Neural cell (in vitro differentiated cells): ENCODE data around the gene PAPOLA. TPM values are rescaled to one million over a fixed set of nuclear protein-coding genes. Genes with fewer than 3 reads are reported as not detected.

Source experiments
- H2AFZ ChIP-seq: fragments of 200-600, 300-800 bp; sonication (generic), shearing (Covaris generic); 2 replicates; pipeline ENCODE4 v1.6.0; 2014; ENCODE audit warnings: low read depth, mild to moderate bottlenecking, antibody characterized with exemption, low read length, moderate library complexity
- H3F3A ChIP-seq: fragments of 200-600 bp; shearing (Covaris generic); 2 replicates; pipeline ENCODE4 v1.6.1; 2016; ENCODE audit warnings: mild to moderate bottlenecking, moderate library complexity, mixed read lengths, antibody characterized with exemption, low read length; ENCODE audit not compliant: insufficient read depth, poor library complexity, severe bottlenecking
- H3K27ac ChIP-seq: fragments of 200-600, 300-800 bp; sonication (generic), shearing (Covaris generic); 2 replicates; pipeline ENCODE4 v1.5.1; 2014; ENCODE audit warnings: mild to moderate bottlenecking, low read length, moderate library complexity
- H3K27me3 ChIP-seq: fragments of 300-800, 200-600 bp; sonication (generic), shearing (Covaris generic); 2 replicates; pipeline ENCODE4 v1.6.0; 2014; ENCODE audit warnings: mild to moderate bottlenecking, low read depth, low read length, moderate library complexity; ENCODE audit not compliant: insufficient read depth
- H3K36me3 ChIP-seq: fragments of 300-800, 200-600 bp; sonication (generic), shearing (Covaris generic); 2 replicates; pipeline ENCODE4 v1.5.1; 2014; ENCODE audit warnings: mild to moderate bottlenecking, antibody characterized with exemption, low read length, moderate library complexity; ENCODE audit not compliant: insufficient read depth
- H3K4me2 ChIP-seq: fragments of 300-800, 200-600 bp; sonication (generic), shearing (Covaris generic); 2 replicates; pipeline ENCODE4 v1.6.0; 2014; ENCODE audit warnings: mild to moderate bottlenecking, low read length
- H3K4me3 ChIP-seq: fragments of 300-800, 200-600 bp; sonication (generic), shearing (Covaris generic); 2 replicates; pipeline ENCODE4 v1.5.1; 2014; ENCODE audit warnings: mild to moderate bottlenecking, low read length, moderate library complexity
- H3K79me2 ChIP-seq: fragments of 200-600 bp; shearing (Covaris generic); replicated peaks from 2 replicates; pipeline ENCODE4 v1.6.0; 2014; ENCODE audit warnings: mild to moderate bottlenecking, low read length, moderate library complexity; ENCODE audit not compliant: insufficient read depth
- H3K9ac ChIP-seq: fragments of 300-800, 200-600 bp; sonication (generic), shearing (Covaris generic); 2 replicates; pipeline ENCODE4 v1.6.1; 2016; ENCODE audit warnings: mild to moderate bottlenecking, low read length, mixed read lengths
- H3K9me2 ChIP-seq: fragments of 200-600 bp; shearing (Covaris generic); 2 replicates; pipeline ENCODE4 v1.6.1; 2016; ENCODE audit warnings: mild to moderate bottlenecking, low read length, mixed read lengths; ENCODE audit not compliant: insufficient read depth
- H3K9me3 ChIP-seq: fragments of 200-600, 300-800 bp; sonication (generic), shearing (Covaris generic); 2 replicates; pipeline ENCODE4 v1.6.1; 2016; ENCODE audit warnings: mild to moderate bottlenecking, mixed run types, low read length, moderate library complexity, mixed read lengths
- H4K20me1 ChIP-seq: fragments of 200-600 bp; shearing (Covaris generic); 2 replicates; pipeline ENCODE4 v1.6.1; 2016; ENCODE audit warnings: mild to moderate bottlenecking, mixed run types; ENCODE audit not compliant: insufficient read depth
- EP300 ChIP-seq: fragments of 450-650 bp; conservative IDR thresholded peaks from 2 replicates; pipeline ENCODE4 v1.6.1; 2014; ENCODE audit warnings: antibody characterized with exemption, mild to moderate bottlenecking, moderate library complexity; ENCODE audit not compliant: poor library complexity, severe bottlenecking
- EZH2 ChIP-seq: fragments of 200-600, 300-800 bp; shearing (Covaris generic), sonication (generic); IDR thresholded peaks from 2 replicates; pipeline ENCODE4 v1.6.1; 2014; ENCODE audit warnings: antibody characterized with exemption, low read length, borderline replicate concordance, mild to moderate bottlenecking; ENCODE audit not compliant: insufficient read depth, poor library complexity, severe bottlenecking
- MXI1 ChIP-seq: fragments of 450-650 bp; conservative IDR thresholded peaks from 2 replicates; pipeline ENCODE4 v1.6.1; 2014; ENCODE audit warnings: antibody characterized with exemption, mild to moderate bottlenecking; ENCODE audit not compliant: poor library complexity, severe bottlenecking
- POLR2AphosphoS5 ChIP-seq: IDR thresholded peaks from 2 replicates; pipeline ENCODE4 v1.6.1; 2012
- RAD21 ChIP-seq: fragments of 450-650 bp; conservative IDR thresholded peaks from 2 replicates; pipeline ENCODE4 v1.6.1; 2014; ENCODE audit warnings: antibody characterized with exemption, mild to moderate bottlenecking, moderate library complexity
- SMC3 ChIP-seq: fragments of 450-650 bp; conservative IDR thresholded peaks from 2 replicates; pipeline ENCODE4 v1.6.1; 2014; ENCODE audit warnings: antibody characterized with exemption, mild to moderate bottlenecking, moderate library complexity; ENCODE audit not compliant: poor library complexity
- TAF1 ChIP-seq: IDR thresholded peaks from 2 replicates; pipeline ENCODE4 v1.6.1; 2012; ENCODE audit warnings: low read depth
- polyA plus RNA-seq: library from polyadenylated mRNA; depleted of rRNA; stranded (reverse); fragments of >200 nt; gene quantifications from 2 replicates; pipeline ENCODE4 v1.2.3, GENCODE V29; 2014
- TF ChIP-seq, protein P1 (sequence below): IDR thresholded peaks from 2 replicates; pipeline ENCODE4 v1.6.1; 2012; ENCODE audit warnings: borderline replicate concordance
- TF ChIP-seq, protein P2 (sequence below): fragments of 450-650 bp; IDR thresholded peaks from 2 replicates; pipeline ENCODE4 v1.5.1; 2014; ENCODE audit warnings: antibody characterized with exemption, mild to moderate bottlenecking, moderate library complexity; ENCODE audit not compliant: poor library complexity, severe bottlenecking

Gene PAPOLA
- polyA plus RNA-seq, 1 donor from 2014 or later, result 150 TPM

GRCh38 chr14:96481731-96482314 lies 20.4 kb upstream of the PAPOLA start:
- no peak overlapping the region for H3K4me2 ChIP-seq
- H2AFZ ChIP-seq, result no peak overlapping the region
- no peaks in the 10 kb centered on the region for H3F3A ChIP-seq
- H3K79me2 ChIP-seq, result no peaks in the 10 kb centered on the region
- H3K36me3 ChIP-seq, result no peaks in the 10 kb centered on the region
- H3K27me3 ChIP-seq, result no peaks in the 10 kb centered on the region
- no peak overlapping the region for H3K9ac ChIP-seq
- H3K4me3 ChIP-seq, result no peak overlapping the region
- H3K9me3 ChIP-seq, result no peaks in the 10 kb centered on the region
- no peak overlapping the region for H3K27ac ChIP-seq
- H4K20me1 ChIP-seq, result no peaks in the 10 kb centered on the region
- H3K9me2 ChIP-seq, result no peaks in the 10 kb centered on the region
- TF ChIP-seq EZH2, result no peak
- no peak for TF ChIP-seq TAF1

- no peak overlapping the region for H3K27ac ChIP-seq
- no peaks in the 10 kb centered on the region for H3K79me2 ChIP-seq
- no peaks in the 10 kb centered on the region for H3K27me3 ChIP-seq
- no peaks in the 10 kb centered on the region for H3F3A ChIP-seq
- H3K9me2 ChIP-seq, result no peaks in the 10 kb centered on the region
- H3K36me3 ChIP-seq, result no peaks in the 10 kb centered on the region
- no peak overlapping the region for H3K4me2 ChIP-seq
- H2AFZ ChIP-seq, result no peak overlapping the region
- no peak overlapping the region for H3K9ac ChIP-seq
- H3K4me3 ChIP-seq, result no peak overlapping the region
- no peaks in the 10 kb centered on the region for H3K9me3 ChIP-seq
- TF ChIP-seq, protein P1, sequence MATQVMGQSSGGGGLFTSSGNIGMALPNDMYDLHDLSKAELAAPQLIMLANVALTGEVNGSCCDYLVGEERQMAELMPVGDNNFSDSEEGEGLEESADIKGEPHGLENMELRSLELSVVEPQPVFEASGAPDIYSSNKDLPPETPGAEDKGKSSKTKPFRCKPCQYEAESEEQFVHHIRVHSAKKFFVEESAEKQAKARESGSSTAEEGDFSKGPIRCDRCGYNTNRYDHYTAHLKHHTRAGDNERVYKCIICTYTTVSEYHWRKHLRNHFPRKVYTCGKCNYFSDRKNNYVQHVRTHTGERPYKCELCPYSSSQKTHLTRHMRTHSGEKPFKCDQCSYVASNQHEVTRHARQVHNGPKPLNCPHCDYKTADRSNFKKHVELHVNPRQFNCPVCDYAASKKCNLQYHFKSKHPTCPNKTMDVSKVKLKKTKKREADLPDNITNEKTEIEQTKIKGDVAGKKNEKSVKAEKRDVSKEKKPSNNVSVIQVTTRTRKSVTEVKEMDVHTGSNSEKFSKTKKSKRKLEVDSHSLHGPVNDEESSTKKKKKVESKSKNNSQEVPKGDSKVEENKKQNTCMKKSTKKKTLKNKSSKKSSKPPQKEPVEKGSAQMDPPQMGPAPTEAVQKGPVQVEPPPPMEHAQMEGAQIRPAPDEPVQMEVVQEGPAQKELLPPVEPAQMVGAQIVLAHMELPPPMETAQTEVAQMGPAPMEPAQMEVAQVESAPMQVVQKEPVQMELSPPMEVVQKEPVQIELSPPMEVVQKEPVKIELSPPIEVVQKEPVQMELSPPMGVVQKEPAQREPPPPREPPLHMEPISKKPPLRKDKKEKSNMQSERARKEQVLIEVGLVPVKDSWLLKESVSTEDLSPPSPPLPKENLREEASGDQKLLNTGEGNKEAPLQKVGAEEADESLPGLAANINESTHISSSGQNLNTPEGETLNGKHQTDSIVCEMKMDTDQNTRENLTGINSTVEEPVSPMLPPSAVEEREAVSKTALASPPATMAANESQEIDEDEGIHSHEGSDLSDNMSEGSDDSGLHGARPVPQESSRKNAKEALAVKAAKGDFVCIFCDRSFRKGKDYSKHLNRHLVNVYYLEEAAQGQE, result no peak
- TF ChIP-seq TAF1, result no peak
- no peak for TF ChIP-seq RAD21
- TF ChIP-seq, protein P2, sequence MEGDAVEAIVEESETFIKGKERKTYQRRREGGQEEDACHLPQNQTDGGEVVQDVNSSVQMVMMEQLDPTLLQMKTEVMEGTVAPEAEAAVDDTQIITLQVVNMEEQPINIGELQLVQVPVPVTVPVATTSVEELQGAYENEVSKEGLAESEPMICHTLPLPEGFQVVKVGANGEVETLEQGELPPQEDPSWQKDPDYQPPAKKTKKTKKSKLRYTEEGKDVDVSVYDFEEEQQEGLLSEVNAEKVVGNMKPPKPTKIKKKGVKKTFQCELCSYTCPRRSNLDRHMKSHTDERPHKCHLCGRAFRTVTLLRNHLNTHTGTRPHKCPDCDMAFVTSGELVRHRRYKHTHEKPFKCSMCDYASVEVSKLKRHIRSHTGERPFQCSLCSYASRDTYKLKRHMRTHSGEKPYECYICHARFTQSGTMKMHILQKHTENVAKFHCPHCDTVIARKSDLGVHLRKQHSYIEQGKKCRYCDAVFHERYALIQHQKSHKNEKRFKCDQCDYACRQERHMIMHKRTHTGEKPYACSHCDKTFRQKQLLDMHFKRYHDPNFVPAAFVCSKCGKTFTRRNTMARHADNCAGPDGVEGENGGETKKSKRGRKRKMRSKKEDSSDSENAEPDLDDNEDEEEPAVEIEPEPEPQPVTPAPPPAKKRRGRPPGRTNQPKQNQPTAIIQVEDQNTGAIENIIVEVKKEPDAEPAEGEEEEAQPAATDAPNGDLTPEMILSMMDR, result no peak
- TF ChIP-seq EP300, result no peak
- no peak for TF ChIP-seq MXI1
- no peak for TF ChIP-seq EZH2
- TF ChIP-seq POLR2AphosphoS5, result no peak
- TF ChIP-seq SMC3, result no peak
- H4K20me1 ChIP-seq, result no peaks in the 10 kb centered on the region
Observed at GRCh38 chr14:96482986-96483385, 19.2 kb upstream of the PAPOLA start.

DNA sequence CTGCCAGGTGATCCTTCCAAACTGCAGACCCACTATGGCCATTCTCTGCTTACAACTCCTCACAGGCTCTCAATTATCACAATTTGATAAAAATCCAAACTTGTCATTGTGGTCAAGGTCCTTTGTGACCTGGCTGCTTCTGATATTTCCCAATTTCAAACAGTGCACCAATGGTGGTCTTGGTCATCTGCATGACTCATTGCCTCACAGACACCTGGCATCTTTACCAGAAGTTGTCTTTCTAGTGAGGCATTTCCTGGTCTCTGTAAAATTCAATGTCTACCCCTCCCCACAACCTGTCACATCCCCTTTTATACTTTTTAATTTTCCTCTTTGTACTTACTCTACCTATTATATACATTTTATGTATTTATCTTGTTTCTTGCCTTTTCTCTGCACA lies 17.8 kb upstream of the PAPOLA start:
- H3F3A ChIP-seq, result no peaks in the 10 kb centered on the region
- H3K9ac ChIP-seq, result no peak overlapping the region
- TF ChIP-seq EP300, result no peak
- TF ChIP-seq EZH2, result no peak
- TF ChIP-seq TAF1, result no peak
- no peak for TF ChIP-seq SMC3
- no peaks in the 10 kb centered on the region for H3K9me2 ChIP-seq
- H3K4me3 ChIP-seq, result no peak overlapping the region
- no peak overlapping the region for H3K27ac ChIP-seq
- no peak overlapping the region for H2AFZ ChIP-seq
- H3K9me3 ChIP-seq, result no peaks in the 10 kb centered on the region
- no peaks in the 10 kb centered on the region for H3K79me2 ChIP-seq
- no peak overlapping the region for H3K4me2 ChIP-seq
- no peaks in the 10 kb centered on the region for H3K36me3 ChIP-seq
- H3K27me3 ChIP-seq, result no peaks in the 10 kb centered on the region
- no peaks in the 10 kb centered on the region for H4K20me1 ChIP-seq
